DMS53 treated with DMSO at 0.1 percent for 48 hours (cell line): Measurements from ENCODE around the gene MOGAT3.

ENCODE experiments used
- DNase-seq: peaks from one replicate; lab custom pipeline; 2025; ENCODE audit not compliant: unreplicated experiment; lab: John Stamatoyannopoulos, UW

Gene MOGAT3

GRCh38 chr7:101162551-101163278 lies 38.1 kb downstream of the MOGAT3 start:
- peak; percentile 74 for DNase-seq

- DNase-seq = no peak
Observed at GRCh38 chr7:101161692-101162471, 39.0 kb downstream of the MOGAT3 start.

DNA sequence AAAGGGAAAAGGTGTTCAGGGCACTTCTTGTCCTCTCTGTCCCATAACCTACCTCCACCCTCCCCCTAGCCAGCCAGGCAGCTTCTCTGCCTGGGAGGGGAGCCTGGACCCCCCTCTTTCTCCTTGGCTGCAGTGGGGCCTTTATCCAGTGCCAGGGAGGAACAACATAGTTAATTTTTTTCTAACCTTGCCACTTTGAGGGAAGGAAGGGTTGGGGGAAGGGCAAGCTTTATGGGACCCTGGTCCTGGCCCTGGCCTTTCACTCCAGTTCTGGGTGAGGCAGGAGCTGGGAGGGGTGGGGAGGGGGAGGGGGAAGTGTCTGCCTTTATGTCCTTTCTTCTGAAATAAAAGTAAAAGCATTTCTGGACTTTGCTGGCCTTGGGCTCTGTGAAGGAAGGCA lies 39.9 kb downstream of the MOGAT3 start:
- no peak for DNase-seq

DNA sequence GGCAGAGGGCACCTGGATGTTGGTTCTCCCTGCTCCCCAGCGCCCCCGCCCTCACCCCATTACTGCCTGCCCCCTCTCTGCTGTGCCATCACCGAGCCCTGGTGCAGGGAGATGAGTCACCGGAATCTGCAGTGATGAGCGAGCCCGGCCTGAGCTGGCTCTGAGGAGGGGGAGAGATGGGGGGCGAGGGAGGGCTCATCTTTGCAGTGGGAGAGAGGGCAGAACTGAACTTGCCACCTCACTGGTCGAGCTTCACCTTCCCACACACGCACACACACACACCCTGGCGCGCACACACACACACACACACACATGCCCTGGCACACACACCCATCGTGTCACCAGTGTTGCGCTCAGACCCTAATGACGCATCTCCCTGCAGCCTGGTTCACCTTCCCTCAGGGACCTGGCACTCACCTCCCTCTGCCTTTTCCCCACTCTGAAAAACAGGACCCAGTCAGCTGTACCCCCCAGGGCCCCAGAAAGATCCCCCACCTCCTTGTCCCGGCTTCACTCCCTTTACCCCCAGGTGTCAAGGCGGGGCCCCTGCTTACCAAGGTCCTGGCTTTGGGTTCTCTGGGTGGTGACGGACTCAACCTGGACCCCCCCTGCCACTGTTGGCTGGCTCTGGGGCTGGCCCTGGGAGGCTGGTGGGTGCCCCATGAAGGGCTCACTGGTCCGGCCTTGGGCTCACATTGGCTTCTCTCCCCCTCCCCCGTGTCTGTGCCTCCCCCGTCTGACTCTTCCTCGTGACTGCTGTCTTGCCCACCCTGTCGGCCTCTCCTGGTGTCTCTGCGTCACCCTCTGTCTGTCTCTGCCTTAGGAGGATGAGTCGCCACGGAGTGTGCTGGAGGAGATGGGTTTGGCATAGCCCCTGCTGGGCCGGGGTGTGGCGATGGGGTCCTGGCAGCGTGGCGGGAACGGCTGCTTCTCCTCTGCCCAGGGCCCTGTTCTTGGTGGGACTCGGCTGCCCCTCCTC lies 40.9 kb downstream of the MOGAT3 start:
- no peak for DNase-seq

DNA sequence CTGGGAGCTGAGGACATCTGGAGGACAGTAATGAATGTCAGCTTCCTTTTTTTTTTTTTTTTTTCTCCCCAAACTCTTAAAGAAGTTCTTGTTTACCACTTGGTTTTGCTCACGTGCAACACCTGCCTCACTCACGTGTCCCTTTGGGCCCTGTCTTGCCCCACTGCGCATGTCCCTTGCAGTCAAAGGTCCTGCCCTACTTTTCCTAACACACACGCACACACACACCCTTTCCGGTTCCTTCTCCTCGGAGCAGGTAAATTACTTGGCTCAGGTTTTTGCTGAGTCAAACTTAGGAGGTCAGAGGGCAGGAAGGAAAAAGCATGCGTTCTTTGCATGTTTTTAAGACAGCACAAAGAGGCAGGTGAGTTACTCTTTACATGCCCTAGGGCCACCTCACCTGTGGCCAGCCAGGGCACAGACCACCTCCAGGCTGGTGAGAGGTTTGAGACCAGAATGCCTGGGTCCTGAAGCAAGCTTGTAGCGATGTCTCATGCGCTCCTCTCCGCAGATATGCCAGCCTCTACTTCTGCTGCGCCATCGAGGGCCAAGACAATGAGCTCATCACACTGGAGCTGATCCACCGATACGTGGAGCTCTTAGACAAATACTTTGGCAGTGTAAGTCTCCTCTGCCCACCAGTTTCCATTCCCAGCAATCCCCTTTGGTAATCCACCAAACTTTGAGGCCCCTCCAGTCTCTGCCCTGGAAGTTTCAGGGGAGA lies 43.8 kb downstream of the MOGAT3 start:
- DNase-seq = no peak

GRCh38 chr7:101156277-101156676 lies 44.6 kb downstream of the MOGAT3 start:
- no peak for DNase-seq

- no peak for DNase-seq
Observed at GRCh38 chr7:101155303-101155702, 45.5 kb downstream of the MOGAT3 start.

DNA sequence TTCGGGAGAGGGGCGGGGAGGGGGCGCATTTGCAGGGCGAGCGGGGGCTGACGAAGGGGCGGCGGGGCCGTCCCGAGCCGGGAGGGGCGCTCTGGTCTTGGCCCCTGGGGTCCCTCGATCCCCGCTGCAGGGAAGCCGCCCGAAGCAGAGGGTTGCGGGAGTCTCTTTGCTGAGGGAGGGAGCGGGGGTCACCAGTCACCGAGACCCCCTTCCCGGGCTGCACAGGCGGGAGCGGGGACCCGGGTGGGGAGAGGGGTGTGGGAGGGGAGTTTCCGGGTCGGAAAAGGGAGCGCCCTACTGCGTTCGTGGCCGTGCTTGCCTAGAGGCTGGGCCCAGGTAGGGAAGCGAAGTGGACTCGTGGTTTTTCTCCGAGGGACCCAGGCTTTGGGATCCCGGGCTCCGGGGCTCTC lies 46.1 kb downstream of the MOGAT3 start:
- DNase-seq = no peak

DNA sequence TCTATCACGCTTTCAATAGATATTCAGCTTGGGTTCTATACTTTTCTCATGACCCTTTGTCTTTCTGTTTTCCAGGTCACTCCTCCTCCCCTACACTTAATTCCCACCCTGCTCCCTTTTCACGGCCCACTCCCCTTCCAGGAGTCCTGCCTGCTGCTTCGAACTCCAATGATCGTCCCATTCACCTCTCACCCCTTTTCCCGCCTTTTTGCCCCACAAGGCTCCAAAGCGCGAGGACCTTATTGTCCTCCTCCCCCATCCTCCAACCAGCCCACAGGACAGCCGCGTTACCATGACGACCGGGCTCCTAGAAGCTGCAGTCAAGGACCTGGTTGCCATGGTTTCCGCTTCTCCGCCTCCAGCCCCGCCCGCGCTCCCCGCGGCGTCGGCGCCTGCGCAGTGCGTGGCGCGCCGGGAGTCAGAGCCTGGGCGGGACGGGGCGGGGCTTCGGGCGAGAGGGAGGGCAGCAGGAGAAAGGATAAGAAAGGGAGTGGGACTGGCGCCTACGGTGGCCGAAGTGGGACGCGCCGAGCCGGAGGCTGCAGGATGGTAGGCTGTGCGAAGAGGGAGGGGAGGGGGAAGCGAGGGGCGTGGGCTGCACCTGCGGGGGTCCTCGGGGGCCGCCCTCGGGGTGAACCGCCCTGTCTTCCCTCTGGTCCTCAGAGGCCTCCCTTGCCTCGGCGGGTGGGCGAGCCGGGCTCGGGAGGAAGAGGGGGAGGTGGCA lies 46.7 kb downstream of the MOGAT3 start, which contains the start of gene AP1S1:
Gene AP1S1 (plus strand): TSS at position 508 of the 724 bp plus-strand sequence. CDS start 39 bp downstream, at position 547.
- peak; percentile 98 for DNase-seq

DNA sequence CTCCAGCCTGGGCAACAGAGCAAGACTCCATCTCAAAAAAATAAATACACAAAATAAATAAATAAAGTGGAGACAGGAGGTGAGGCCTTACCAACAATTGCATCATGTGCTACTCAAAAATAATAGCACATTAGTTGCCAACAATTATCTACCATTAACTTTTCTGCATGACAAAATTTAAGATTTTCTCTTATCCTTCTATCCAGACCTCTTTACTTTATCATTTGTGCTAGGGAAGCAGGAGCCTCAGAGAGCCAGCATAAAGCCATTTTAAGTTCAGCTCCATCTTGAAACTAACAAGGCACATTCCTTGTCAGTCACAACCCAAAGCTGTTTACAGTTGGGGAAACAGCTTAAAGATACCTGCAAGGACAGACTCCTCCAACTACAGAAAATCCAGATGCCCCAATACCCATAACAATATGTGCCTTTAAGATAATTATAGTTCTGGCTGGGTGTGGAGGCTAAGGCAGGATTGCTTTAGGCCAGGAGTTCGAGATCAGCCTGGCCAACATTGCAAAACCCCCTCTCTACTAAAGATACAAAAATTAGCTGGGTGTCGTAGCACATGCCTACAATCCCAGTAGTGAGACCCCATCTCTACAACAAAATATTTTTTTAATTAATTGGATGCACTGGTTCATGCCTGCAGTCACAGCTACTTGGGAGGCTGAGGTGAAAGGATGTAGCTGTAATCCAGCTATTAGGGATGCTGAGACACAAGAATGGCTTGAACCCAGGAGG lies 48.8 kb downstream of the MOGAT3 start:
- no peak for DNase-seq
